K562 (cell line): Measurements from ENCODE around the gene FOXRED2. TPM values are rescaled to one million over a fixed set of nuclear protein-coding genes. Genes with fewer than 3 reads are reported as not detected.

Experiments
- CCNT2 ChIP-seq: IDR thresholded peaks from 2 replicates; pipeline ENCODE4 v1.6.1; 2011; ENCODE audit warnings: borderline replicate concordance, low read depth, mild to moderate bottlenecking, moderate library complexity, mixed read lengths, low read length; ENCODE audit not compliant: insufficient read length; ENCODE audit errors: extremely low read depth
- CLOCK ChIP-seq: fragments of 250-450 bp; sonication (Bioruptor Pico); IDR thresholded peaks from 2 replicates; pipeline ENCODE4 v1.4.0; 2020; ENCODE audit warnings: mild to moderate bottlenecking, moderate library complexity, borderline replicate concordance
- ETS1 ChIP-seq: conservative IDR thresholded peaks from 2 replicates; pipeline ENCODE4 v1.6.1; 2011; ENCODE audit warnings: low read depth, mild to moderate bottlenecking, low read length; ENCODE audit not compliant: control insufficient read depth
- HDAC1 ChIP-seq, 2 experiments: fragments of 450-650 bp; IDR thresholded peaks; 2 replicates each; pipeline ENCODE4 v1.6.1; 2016 to 2017; ENCODE audit warnings: inconsistent platforms in 1 of 2, mild to moderate bottlenecking in 1 of 2, moderate library complexity in 1 of 2
- HNRNPL ChIP-seq: fragments of 200-400 bp; formaldehyde crosslinking; IDR thresholded peaks from 2 replicates; pipeline ENCODE4 v1.6.1; 2017; ENCODE audit warnings: low read depth, mild to moderate bottlenecking, low read length
- KAT7 ChIP-seq: sonication (generic); formaldehyde crosslinking; IDR thresholded peaks from 2 replicates; pipeline ENCODE4 v1.8.0; 2022; ENCODE audit warnings: missing genetic modification reagents, mild to moderate bottlenecking, borderline replicate concordance
- KLF1 ChIP-seq: fragments of 450-650 bp; IDR thresholded peaks from 2 replicates; pipeline ENCODE4 v1.6.1; 2016; ENCODE audit warnings: missing genetic modification characterization, missing compliant biosample characterization
- RAD21 ChIP-seq, 2 experiments: fragments of 250-450 bp in 1 of 2; fragments of 450-650 bp in 1 of 2; sonication (Bioruptor Pico) in 1 of 2; formaldehyde crosslinking in 1 of 2; IDR thresholded peaks in 1 of 2; conservative IDR thresholded peaks in 1 of 2; 2 replicates each; pipeline versions ENCODE4 v1.4.0 to v1.8.0; 2020 to 2022; ENCODE audit warnings: mild to moderate bottlenecking in 2 of 2, moderate library complexity in 1 of 2
- SMARCA5 ChIP-seq: fragments of 450-650 bp; IDR thresholded peaks from 2 replicates; pipeline ENCODE4 v1.6.1; 2016
- TBP ChIP-seq: optimal IDR thresholded peaks from 2 replicates; pipeline ENCODE3; 2011; ENCODE audit warnings: low read depth, low read length, improper control_type of control experiment
- TCF3 ChIP-seq: sonication (generic); formaldehyde crosslinking; IDR thresholded peaks from 2 replicates; pipeline ENCODE4 v1.4.0; 2020; ENCODE audit warnings: mild to moderate bottlenecking, missing genetic modification reagents
- ZBTB7A ChIP-seq: IDR thresholded peaks from 2 replicates; pipeline ENCODE4 v1.6.1; 2011; ENCODE audit warnings: low read depth, mild to moderate bottlenecking, low read length, moderate library complexity, borderline replicate concordance; ENCODE audit not compliant: control insufficient read depth
- ZC3H8 ChIP-seq: fragments of 450-650 bp; IDR thresholded peaks from 2 replicates; pipeline ENCODE4 v1.6.1; 2017
- ZNF431 ChIP-seq: sonication (generic); formaldehyde crosslinking; IDR thresholded peaks from 2 replicates; pipeline ENCODE4 v1.8.0; 2022; ENCODE audit warnings: mild to moderate bottlenecking, missing genetic modification reagents
- ZNF436 ChIP-seq: fragments of 250-450, 450-650 bp; sonication (Bioruptor Pico); formaldehyde crosslinking; IDR thresholded peaks from 2 replicates; pipeline ENCODE4 v1.7.0; 2020; ENCODE audit warnings: mild to moderate bottlenecking
- ZNF764 ChIP-seq: fragments of 250-450 bp; sonication (Bioruptor Pico); IDR thresholded peaks from 2 replicates; pipeline ENCODE4 v1.4.0; 2020; ENCODE audit warnings: low read depth, mild to moderate bottlenecking, moderate library complexity
- ZNF830 ChIP-seq: fragments of 250-450 bp; sonication (Bioruptor Pico); IDR thresholded peaks from 2 replicates; pipeline ENCODE4 v1.5.0; 2021; ENCODE audit warnings: mild to moderate bottlenecking
- ZZZ3 ChIP-seq: fragments of 450-650 bp; IDR thresholded peaks from 2 replicates; pipeline ENCODE4 v1.6.1; 2016; ENCODE audit warnings: antibody characterized with exemption, mild to moderate bottlenecking, moderate library complexity
- polyA plus RNA-seq, 8 experiments: library from polyadenylated mRNA; depleted of rRNA in 4 of 8; stranded (reverse) in 5 of 8; unstranded in 3 of 8; fragments of >200 nt; fragmentation: Nextera tagmentation in 2 of 8; fragmentation: Illumina TruSeq in 1 of 8; extraction: Ambion mirVana in 2 of 8; extraction: Trizol in 1 of 8; gene quantifications; 2 replicates each; pipeline versions ENCODE4 v1.2.1 to v1.2.3, GENCODE V29; 2011 to 2014; ENCODE audit warnings: inconsistent platforms in 1 of 8, missing spikeins in 1 of 8
- total RNA-seq, 7 experiments: library from RNA; depleted of rRNA in 6 of 7; stranded (reverse); fragments of >200 nt in 6 of 7; fragmentation: Illumina TruSeq in 2 of 7; extraction: Trizol in 2 of 7; gene quantifications; 2 replicates each; pipeline versions ENCODE4 v1.2.1 to v1.2.3, GENCODE V29; 2011 to 2021; ENCODE audit warnings: low replicate concordance in 1 of 7
- TF ChIP-seq, protein P1 (sequence below), 2 experiments: fragments of 450-650 bp; IDR thresholded peaks; 2 replicates each; pipeline ENCODE4 v1.6.1; 2016
- TF ChIP-seq, protein P2 (sequence below): fragments of 150-350 bp; conservative IDR thresholded peaks from 2 replicates; pipeline ENCODE4 v1.6.1; 2014; ENCODE audit warnings: low read length

The FOXRED2 gene
- total and polyA plus RNA-seq, 9 of the 15 experiments (the other 6 are each of a cell fraction or from before 2014, with no cell fraction given): 2.8 to 48.4 (median 7.8) TPM

GRCh38 chr22:36454916-36455570 is 51.8 kb downstream of the FOXRED2 start (continued):
- no peak for TF ChIP-seq CLOCK
- TF ChIP-seq TCF3: peak; percentile 29; the same call in 1 of the 2 replicates
- peak; percentile 34 to 51 for TF ChIP-seq RAD21 (CRISPR knock-in tag; conservative IDR thresholded peaks at IDR 0.05 in 1 of 2, IDR thresholded peaks at IDR 0.05 in 1 of 2)
- peak; percentile 84; the same call in 1 of the 2 replicates for TF ChIP-seq KLF1 (tag)
- TF ChIP-seq ZC3H8: no peak
- peak; percentile 78; the same call in 1 of the 2 replicates for TF ChIP-seq KAT7 (CRISPR knock-in tag)
- TF ChIP-seq SMARCA5: no peak
- TF ChIP-seq, protein P1, sequence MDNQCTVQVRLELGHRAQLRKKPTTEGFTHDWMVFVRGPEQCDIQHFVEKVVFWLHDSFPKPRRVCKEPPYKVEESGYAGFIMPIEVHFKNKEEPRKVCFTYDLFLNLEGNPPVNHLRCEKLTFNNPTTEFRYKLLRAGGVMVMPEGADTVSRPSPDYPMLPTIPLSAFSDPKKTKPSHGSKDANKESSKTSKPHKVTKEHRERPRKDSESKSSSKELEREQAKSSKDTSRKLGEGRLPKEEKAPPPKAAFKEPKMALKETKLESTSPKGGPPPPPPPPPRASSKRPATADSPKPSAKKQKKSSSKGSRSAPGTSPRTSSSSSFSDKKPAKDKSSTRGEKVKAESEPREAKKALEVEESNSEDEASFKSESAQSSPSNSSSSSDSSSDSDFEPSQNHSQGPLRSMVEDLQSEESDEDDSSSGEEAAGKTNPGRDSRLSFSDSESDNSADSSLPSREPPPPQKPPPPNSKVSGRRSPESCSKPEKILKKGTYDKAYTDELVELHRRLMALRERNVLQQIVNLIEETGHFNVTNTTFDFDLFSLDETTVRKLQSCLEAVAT (IDR thresholded peaks at IDR 0.05): peak in 1 of 2 experiments; percentile 74; a peak in 1 of 4 replicates
- TF ChIP-seq ZZZ3: no peak
- TF ChIP-seq ZNF830 (CRISPR knock-in tag): no peak
- TF ChIP-seq CCNT2: peak; percentile 89
- TF ChIP-seq TBP: peak; percentile 56
- TF ChIP-seq ZNF764 (CRISPR knock-in tag): no peak
- peak; percentile 85 for TF ChIP-seq HNRNPL
- TF ChIP-seq ZNF436: no peak
- TF ChIP-seq ZBTB7A: peak; percentile 48; the same call in 1 of the 2 replicates
- TF ChIP-seq ZNF431 (CRISPR knock-in tag): 0 out of 2 replicates have a peak, but pooled peaks have one; percentile 34
- TF ChIP-seq, protein P2, sequence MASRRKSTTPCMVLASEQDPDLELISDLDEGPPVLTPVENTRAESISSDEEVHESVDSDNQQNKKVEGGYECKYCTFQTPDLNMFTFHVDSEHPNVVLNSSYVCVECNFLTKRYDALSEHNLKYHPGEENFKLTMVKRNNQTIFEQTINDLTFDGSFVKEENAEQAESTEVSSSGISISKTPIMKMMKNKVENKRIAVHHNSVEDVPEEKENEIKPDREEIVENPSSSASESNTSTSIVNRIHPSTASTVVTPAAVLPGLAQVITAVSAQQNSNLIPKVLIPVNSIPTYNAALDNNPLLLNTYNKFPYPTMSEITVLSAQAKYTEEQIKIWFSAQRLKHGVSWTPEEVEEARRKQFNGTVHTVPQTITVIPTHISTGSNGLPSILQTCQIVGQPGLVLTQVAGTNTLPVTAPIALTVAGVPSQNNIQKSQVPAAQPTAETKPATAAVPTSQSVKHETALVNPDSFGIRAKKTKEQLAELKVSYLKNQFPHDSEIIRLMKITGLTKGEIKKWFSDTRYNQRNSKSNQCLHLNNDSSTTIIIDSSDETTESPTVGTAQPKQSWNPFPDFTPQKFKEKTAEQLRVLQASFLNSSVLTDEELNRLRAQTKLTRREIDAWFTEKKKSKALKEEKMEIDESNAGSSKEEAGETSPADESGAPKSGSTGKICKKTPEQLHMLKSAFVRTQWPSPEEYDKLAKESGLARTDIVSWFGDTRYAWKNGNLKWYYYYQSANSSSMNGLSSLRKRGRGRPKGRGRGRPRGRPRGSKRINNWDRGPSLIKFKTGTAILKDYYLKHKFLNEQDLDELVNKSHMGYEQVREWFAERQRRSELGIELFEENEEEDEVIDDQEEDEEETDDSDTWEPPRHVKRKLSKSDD: no peak
- 0 out of 2 replicates have a peak, but pooled peaks have one; percentile 31 for TF ChIP-seq ETS1
- peak in 1 of 2 experiments; percentile 48; a peak in 1 of 4 replicates for TF ChIP-seq HDAC1 (IDR thresholded peaks at IDR 0.05)
